Airway epithelial cell (primary cell): ENCODE data around the gene BRIX1. TPM values are rescaled to one million over a fixed set of nuclear protein-coding genes. Genes with fewer than 3 reads are reported as not detected.

Experiments
- total RNA-seq: library from RNA; depleted of rRNA; stranded (reverse); fragments of >200 nt; gene quantifications from 2 replicates; pipeline ENCODE4 v1.2.3, GENCODE V29; 2015

Gene BRIX1, protein sequence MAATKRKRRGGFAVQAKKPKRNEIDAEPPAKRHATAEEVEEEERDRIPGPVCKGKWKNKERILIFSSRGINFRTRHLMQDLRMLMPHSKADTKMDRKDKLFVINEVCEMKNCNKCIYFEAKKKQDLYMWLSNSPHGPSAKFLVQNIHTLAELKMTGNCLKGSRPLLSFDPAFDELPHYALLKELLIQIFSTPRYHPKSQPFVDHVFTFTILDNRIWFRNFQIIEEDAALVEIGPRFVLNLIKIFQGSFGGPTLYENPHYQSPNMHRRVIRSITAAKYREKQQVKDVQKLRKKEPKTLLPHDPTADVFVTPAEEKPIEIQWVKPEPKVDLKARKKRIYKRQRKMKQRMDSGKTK
- total RNA-seq: 35.1 and 45.6 TPM in 2 replicates

DNA sequence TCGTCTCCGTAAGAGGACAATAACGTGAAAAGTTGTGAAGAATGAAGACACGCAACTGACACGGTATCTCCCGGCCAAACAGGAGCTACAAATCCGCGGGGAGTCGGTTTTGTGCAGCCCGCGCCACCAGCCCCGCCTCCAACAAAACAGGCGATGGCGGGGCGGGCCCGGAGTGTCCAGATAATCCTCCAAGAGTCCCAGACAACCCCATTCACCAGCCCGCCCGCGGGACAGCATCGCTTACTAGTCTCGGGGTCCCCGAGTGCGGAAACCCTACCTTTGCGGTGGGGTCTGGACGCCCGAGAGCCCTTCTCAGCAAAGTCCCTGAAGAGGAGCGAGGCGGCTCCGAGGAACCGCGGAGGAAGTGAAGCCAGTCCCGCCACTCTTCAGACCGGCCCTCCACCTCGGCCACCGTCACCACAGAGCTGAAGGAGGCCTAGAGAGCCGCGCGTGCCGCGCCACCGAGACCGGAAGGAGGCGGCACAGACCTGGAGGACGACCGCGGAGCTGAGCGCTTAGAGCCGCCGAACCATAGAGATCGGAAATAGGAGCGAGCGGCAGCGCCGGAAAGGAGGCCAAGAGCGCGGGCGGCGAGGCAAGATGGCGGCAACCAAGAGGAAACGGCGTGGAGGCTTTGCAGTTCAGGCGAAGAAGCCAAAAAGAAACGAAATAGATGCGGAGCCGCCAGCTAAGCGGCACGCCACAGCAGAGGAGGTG, at the start of gene BRIX1, which contains the start of gene RAD1:
BRIX1 (plus strand) TSS at position 573 of the 717 bp plus-strand sequence; CDS start at position 601, 28 bp downstream.
RAD1 (minus strand) TSS at position 366 of the 717 bp plus-strand sequence. CDS start 612 bp downstream, outside the sequence.

DNA sequence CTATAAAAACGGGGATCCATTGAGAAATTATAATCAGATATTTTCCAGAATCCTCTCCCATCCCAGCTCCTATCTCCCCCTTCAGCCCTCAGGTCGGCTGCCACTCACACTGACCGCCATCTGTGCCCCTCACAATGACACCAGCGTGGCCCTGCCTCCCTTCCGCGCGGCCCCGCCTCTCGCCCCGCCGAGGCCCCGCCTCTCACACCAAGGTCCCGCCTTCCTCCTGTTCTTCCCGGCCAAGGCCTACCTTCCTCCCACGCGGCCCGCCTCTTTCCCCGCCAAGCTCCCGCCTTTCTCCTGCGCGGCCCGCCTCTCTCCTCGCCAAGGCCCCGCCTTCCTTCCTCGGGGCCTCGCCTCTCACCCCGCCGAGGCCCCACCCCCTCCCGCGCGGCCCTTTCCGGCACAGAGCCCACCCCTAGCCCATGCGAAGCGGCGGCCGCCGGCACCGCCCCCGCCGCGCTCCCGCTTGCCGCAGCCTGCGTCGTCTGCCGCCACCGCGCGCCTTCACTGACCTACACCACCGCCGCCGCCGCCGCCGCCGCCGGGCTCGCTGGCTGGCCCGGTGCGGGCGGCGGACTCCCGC, 13.7 kb downstream of the BRIX1 start, which contains the start of gene DNAJC21:
DNAJC21 (plus strand) TSS at position 426 of the 586 bp plus-strand sequence. CDS start 261 bp downstream, outside the sequence.

Other genes starting within 250 kb of the BRIX1 start
- gene TTC23L, start 76.5 kb upstream of the BRIX1 start, total RNA-seq: 0.05 TPM in 1 of 2 replicates, not detected in the other
- gene RAD1, start 207 bp upstream of the BRIX1 start, total RNA-seq: 10.8 and 27.3 TPM in 2 replicates
- 27.4 and 30.8 TPM in 2 replicates for gene DNAJC21, start 13.8 kb downstream of the BRIX1 start, total RNA-seq
- gene AGXT2, start 132.2 kb downstream of the BRIX1 start, total RNA-seq: not detected in 2 replicates